CD4-positive, alpha-beta T cell (primary cell): ENCODE data around the gene GNB3. TPM values are rescaled to one million over a fixed set of nuclear protein-coding genes. Genes with fewer than 3 reads are reported as not detected.
A peak's percentile ranks its signal among the peaks of the same experiment; 100 is the strongest.

Source experiments
- ATAC-seq: fragments of 200-7000 bp; cut with Tn5 transposase; one replicate; pipeline ENCODE4 v1.10.0; 2022; ENCODE audit warnings: mild to moderate bottlenecking; ENCODE audit not compliant: poor library complexity
- CTCF ChIA-PET: fragments of 350-600 bp; sonication (Branson Sonifier 250); formaldehyde crosslinking; loops from one replicate; lab custom pipeline; 2021; ENCODE audit warnings: antibody characterized with exemption, inconsistent platforms; lab: Charles Lee
- POLR2A ChIA-PET: fragments of 350-600 bp; sonication (Branson Sonifier 250); formaldehyde crosslinking; loops from one replicate; lab custom pipeline; 2021; ENCODE audit warnings: antibody characterized with exemption, inconsistent platforms; lab: Charles Lee
- DNase-seq, 14 experiments: peaks; one replicate each; pipeline ENCODE4 v3.0.0-alpha.2; 2013 to 2020; ENCODE audit warnings: mixed read lengths in 2 of 14
- H3K27ac ChIP-seq, 2 donors: one replicate each; pipeline versions ENCODE4 v1.5.1 to v1.7.0; 2013; ENCODE audit warnings: low read length in 2 of 2, low read depth in 1 of 2, mild to moderate bottlenecking in 1 of 2
- H3K27me3 ChIP-seq, 2 experiments: 1 replicate in 1 of 2; 2 replicates in 1 of 2; pipeline versions ENCODE4 v1.6.1 to v1.7.0; 2013; ENCODE audit warnings: low read length in 2 of 2, control low read depth in 1 of 2, mild to moderate bottlenecking in 1 of 2, moderate library complexity in 1 of 2; ENCODE audit not compliant: insufficient read depth in 2 of 2, control insufficient read depth in 1 of 2
- H3K36me3 ChIP-seq: one replicate; pipeline ENCODE4 v1.6.1; 2013; ENCODE audit warnings: low read length, control low read depth; ENCODE audit not compliant: insufficient read depth
- H3K4me1 ChIP-seq: one replicate; pipeline ENCODE4 v1.6.1; 2013; ENCODE audit warnings: low read length, control low read depth; ENCODE audit not compliant: insufficient read depth
- H3K4me3 ChIP-seq: one replicate; pipeline ENCODE4 v1.5.1; 2013; ENCODE audit warnings: mild to moderate bottlenecking, low read length, moderate library complexity
- H3K9me3 ChIP-seq, 2 experiments: 1 replicate in 1 of 2; 2 replicates in 1 of 2; pipeline versions ENCODE4 v1.6.1 to v1.7.0; 2013; ENCODE audit warnings: low read length in 2 of 2, mild to moderate bottlenecking in 2 of 2, control low read depth in 1 of 2, moderate library complexity in 1 of 2; ENCODE audit not compliant: control insufficient read depth in 1 of 2, insufficient read depth in 1 of 2
- H3K27ac Mint-ChIP-seq: one replicate; pipeline ENCODE4 v1.8.0; 2020; ENCODE audit warnings: mixed read lengths
- H3K27me3 Mint-ChIP-seq: one replicate; pipeline ENCODE4 v1.8.0; 2021; ENCODE audit warnings: mixed read lengths
- H3K36me3 Mint-ChIP-seq: one replicate; pipeline ENCODE4 v1.8.0; 2021; ENCODE audit warnings: low read depth, mixed read lengths
- H3K4me1 Mint-ChIP-seq: one replicate; pipeline ENCODE4 v1.8.0; 2021; ENCODE audit warnings: low read depth, mixed read lengths
- H3K4me3 Mint-ChIP-seq: one replicate; pipeline ENCODE4 v1.8.0; 2020; ENCODE audit warnings: mild to moderate bottlenecking, mixed read lengths
- H3K9me3 Mint-ChIP-seq: one replicate; pipeline ENCODE4 v1.8.0; 2020; ENCODE audit warnings: mixed read lengths
- intact Hi-C, 2 experiments: fragments of 100-400 bp; cut with DNase I in 1 of 2; cut with micrococcal nuclease in 1 of 2; formaldehyde crosslinking; loops; one replicate each; pipeline versions ENCODE4 v1.15.1 to v1.9.0; 2023 to 2025; cut with DNase I, micrococcal nuclease
- total RNA-seq, 174 experiments: library from RNA in 2 of 174; stranded (reverse) in 2 of 174; gene quantifications; one replicate each; pipeline ENCODE4 v1.2.3 and lab custom pipeline; 2021 to 2026
- TF ChIP-seq, protein P1 (sequence below): fragments of 200-600 bp; IDR thresholded peaks from one replicate; pipeline ENCODE4 v1.8.0; 2022; ENCODE audit warnings: antibody characterized with exemption, mild to moderate bottlenecking

Gene GNB3
- total RNA-seq, 2 experiments from 2014 or later, result 0.75 to 0.85 TPM

DNA sequence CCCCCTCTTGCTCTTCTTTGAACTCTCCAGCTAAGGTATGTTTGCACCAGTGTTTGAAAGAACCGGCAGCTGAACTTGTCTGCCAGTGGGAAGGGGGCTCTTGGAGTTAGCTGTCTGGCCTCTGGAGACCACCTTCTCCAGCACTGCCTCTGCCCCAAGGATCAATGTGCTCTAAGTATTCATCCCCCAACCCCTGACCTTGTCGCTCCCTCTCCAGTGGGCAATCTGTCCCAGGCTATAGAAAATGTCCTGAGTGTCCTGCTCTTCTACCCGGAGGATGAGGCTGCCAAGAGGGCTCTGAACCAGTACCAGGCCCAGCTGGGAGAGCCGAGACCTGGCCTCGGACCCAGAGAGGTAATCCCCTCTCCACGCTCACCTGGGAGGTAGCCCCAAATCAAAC is 9.7 kb upstream of the GNB3 start:
- Mint-ChIP-seq H3K4me1 (peaks cover 17% of the 10 kb centered on the region), H3K27ac (no peak overlapping the region), H3K9me3 (no peaks in the 10 kb centered on the region), H3K4me3 (peak overlapping the region; percentile 81), H3K27me3 (peaks cover 10% of the 10 kb centered on the region), H3K36me3 (no peaks in the 10 kb centered on the region)
- POLR2A ChIA-PET, result interaction anchor here (1.0 to 8.0 kb wide), 3 partner anchors 38 to 77 kb away, joined by 6 to 57 read pairs (median 16); partner anchors contain the start of gene MLF2
- Histone ChIP-seq H3K36me3 (no peaks in the 10 kb centered on the region), H3K9me3 (peaks cover 0 to 6% of the 10 kb centered on the region in 2 experiments), H3K27me3 (peaks cover 16 to 25% of the 10 kb centered on the region in 2 experiments), H3K4me1 (peaks cover 29% of the 10 kb centered on the region), H3K27ac (no peak overlapping the region), H3K4me3 (no peak overlapping the region)
- intact Hi-C loops, result no loop called here
- CTCF ChIA-PET, result interaction anchor here (1.1 to 2.3 kb wide), 2 partner anchors 60 to 64 kb away, joined by 4 to 8 read pairs; no protein-coding TSS in a partner anchor
- ATAC-seq, result no peak
- TF ChIP-seq, protein P1, sequence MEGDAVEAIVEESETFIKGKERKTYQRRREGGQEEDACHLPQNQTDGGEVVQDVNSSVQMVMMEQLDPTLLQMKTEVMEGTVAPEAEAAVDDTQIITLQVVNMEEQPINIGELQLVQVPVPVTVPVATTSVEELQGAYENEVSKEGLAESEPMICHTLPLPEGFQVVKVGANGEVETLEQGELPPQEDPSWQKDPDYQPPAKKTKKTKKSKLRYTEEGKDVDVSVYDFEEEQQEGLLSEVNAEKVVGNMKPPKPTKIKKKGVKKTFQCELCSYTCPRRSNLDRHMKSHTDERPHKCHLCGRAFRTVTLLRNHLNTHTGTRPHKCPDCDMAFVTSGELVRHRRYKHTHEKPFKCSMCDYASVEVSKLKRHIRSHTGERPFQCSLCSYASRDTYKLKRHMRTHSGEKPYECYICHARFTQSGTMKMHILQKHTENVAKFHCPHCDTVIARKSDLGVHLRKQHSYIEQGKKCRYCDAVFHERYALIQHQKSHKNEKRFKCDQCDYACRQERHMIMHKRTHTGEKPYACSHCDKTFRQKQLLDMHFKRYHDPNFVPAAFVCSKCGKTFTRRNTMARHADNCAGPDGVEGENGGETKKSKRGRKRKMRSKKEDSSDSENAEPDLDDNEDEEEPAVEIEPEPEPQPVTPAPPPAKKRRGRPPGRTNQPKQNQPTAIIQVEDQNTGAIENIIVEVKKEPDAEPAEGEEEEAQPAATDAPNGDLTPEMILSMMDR, result no peak
- no peak for DNase-seq

GRCh38 chr12:6831450-6831995 is 9.2 kb upstream of the GNB3 start:
- Histone ChIP-seq H3K9me3 (peaks cover 0 to 6% of the 10 kb centered on the region in 2 experiments), H3K4me3 (no peak overlapping the region), H3K4me1 (peaks cover 30% of the 10 kb centered on the region), H3K27me3 (peaks cover 11 to 20% of the 10 kb centered on the region in 2 experiments), H3K36me3 (no peaks in the 10 kb centered on the region), H3K27ac (no peak overlapping the region)
- ATAC-seq (no peak), DNase-seq (no peak)
- Mint-ChIP-seq H3K27me3 (peaks cover 10% of the 10 kb centered on the region), H3K27ac (no peak overlapping the region), H3K4me3 (peak overlapping the region; percentile 58), H3K9me3 (no peaks in the 10 kb centered on the region), H3K4me1 (peaks cover 17% of the 10 kb centered on the region), H3K36me3 (no peaks in the 10 kb centered on the region)
- intact Hi-C loops, result no loop called here
- POLR2A ChIA-PET, result no interaction called here
- CTCF ChIA-PET, result interaction anchor here (2.3 kb wide), 1 partner anchor 60 kb away, joined by 8 read pairs; no protein-coding TSS in a partner anchor
- TF ChIP-seq, protein P1, result no peak

GRCh38 chr12:6832125-6832524 is 8.6 kb upstream of the GNB3 start:
- Mint-ChIP-seq H3K36me3 (no peaks in the 10 kb centered on the region), H3K4me1 (peaks cover 16% of the 10 kb centered on the region), H3K27ac (no peak overlapping the region), H3K4me3 (no peak overlapping the region), H3K27me3 (peaks cover 9% of the 10 kb centered on the region), H3K9me3 (no peaks in the 10 kb centered on the region)
- CTCF ChIA-PET, result interaction anchor here (1.6 kb wide), 1 partner anchor 79 kb away, joined by 4 read pairs; the partner anchor contains the start of gene MLF2
- Histone ChIP-seq H3K27ac (no peak overlapping the region), H3K9me3 (peaks cover 0 to 6% of the 10 kb centered on the region in 2 experiments), H3K4me3 (no peak overlapping the region), H3K4me1 (peaks cover 30% of the 10 kb centered on the region), H3K36me3 (no peaks in the 10 kb centered on the region), H3K27me3 (peaks cover 5 to 15% of the 10 kb centered on the region in 2 experiments)
- ATAC-seq, result no peak
- POLR2A ChIA-PET, result interaction anchor here (1.3 to 1.4 kb wide), 2 partner anchors 21 to 80 kb away, joined by 3 to 5 read pairs; partner anchors contain the start of gene MLF2
- DNase-seq, result no peak
- TF ChIP-seq, protein P1, result no peak
- intact Hi-C loops, result no loop called here
